Hepatocyte (in vitro differentiated cells): ENCODE measurements around the gene TMEM109.
"Not testable (repeated sequence)": the region's sequence is repeated elsewhere in the genome, so short reads cannot be mapped to it uniquely, and the experiment has no call there.

Experiments
- EZH2 ChIP-seq: fragments of 200-600 bp; sonication (generic); IDR thresholded peaks from 2 replicates; pipeline ENCODE4 v1.6.1; 2016; ENCODE audit warnings: antibody characterized with exemption, mild to moderate bottlenecking, borderline replicate concordance
- TF ChIP-seq, protein P1 (sequence below): fragments of 200-600 bp; sonication (generic); IDR thresholded peaks from 2 replicates; pipeline ENCODE4 v1.5.1; 2016; ENCODE audit warnings: antibody characterized with exemption, mild to moderate bottlenecking; ENCODE audit not compliant: poor library complexity

DNA sequence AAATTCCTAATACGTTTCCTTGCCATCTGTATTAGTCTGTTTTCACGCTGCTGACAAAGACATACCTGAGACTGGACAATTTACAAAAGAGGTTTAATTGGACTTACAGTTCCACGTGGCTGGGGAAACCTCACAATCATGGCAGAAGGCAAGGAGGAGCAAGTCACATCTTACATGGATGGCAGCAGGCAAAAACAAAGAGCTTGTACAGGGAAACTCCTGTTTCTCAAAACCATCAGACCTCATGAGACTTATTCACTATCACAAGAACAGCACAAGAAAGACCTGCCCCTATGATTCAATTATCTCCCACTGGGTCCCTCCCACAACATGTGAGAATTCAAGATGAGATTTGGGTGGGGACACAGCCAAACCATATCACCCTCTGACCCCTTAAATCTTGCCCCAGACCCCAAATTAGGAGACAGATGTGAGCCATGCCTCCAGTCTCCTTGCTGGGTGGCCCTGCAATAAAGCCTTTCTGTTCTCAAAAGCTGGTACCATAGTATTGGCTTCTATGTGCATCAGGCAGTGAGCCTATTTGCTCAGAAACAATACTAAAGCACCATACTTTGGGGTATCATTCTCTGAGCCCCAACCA lies 4.2 kb upstream of the TMEM109 start:
- TF ChIP-seq, protein P1, sequence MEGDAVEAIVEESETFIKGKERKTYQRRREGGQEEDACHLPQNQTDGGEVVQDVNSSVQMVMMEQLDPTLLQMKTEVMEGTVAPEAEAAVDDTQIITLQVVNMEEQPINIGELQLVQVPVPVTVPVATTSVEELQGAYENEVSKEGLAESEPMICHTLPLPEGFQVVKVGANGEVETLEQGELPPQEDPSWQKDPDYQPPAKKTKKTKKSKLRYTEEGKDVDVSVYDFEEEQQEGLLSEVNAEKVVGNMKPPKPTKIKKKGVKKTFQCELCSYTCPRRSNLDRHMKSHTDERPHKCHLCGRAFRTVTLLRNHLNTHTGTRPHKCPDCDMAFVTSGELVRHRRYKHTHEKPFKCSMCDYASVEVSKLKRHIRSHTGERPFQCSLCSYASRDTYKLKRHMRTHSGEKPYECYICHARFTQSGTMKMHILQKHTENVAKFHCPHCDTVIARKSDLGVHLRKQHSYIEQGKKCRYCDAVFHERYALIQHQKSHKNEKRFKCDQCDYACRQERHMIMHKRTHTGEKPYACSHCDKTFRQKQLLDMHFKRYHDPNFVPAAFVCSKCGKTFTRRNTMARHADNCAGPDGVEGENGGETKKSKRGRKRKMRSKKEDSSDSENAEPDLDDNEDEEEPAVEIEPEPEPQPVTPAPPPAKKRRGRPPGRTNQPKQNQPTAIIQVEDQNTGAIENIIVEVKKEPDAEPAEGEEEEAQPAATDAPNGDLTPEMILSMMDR, result not testable (repeated sequence)
- not testable (repeated sequence) for TF ChIP-seq EZH2
